ENCODE data around the gene CAMK2D.

DNA sequence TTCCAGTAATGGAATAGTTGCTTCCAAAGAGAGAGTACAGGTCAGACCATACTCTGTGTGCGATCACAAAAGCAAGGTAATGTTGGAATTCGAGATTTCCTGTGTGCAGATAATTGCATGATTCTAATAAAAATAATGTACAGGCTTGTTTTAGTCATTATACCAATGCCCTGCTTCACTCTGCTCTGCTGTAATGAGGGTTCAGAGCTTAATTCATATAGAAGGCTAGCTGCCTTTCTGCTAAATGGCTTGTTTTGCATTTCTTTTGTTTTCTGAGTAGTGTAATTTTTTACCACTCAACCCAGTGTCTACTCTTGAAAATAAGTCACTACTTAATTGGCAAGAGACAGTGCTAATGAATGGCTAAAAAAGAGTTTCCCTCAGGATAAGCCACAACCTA lies 236.0 kb downstream of the CAMK2D start:
- TF ChIP-seq CTCF (conservative IDR thresholded peaks at IDR 0.05; ENCODE audit: low read depth in 2 of 2) (no peak), POLR2AphosphoS5 (IDR thresholded peaks at IDR 0.05; ENCODE audit: low read depth) (no peak), EZH2phosphoT487 (IDR thresholded peaks at IDR 0.05; ENCODE audit: unreplicated experiment) (no peak), CREB1 (CRISPR knock-in tag; IDR thresholded peaks at IDR 0.05; ENCODE audit: low read depth) (no peak), EZH2 (IDR thresholded peaks at IDR 0.05; ENCODE audit: low read depth, unreplicated experiment) (no peak), ZNF114 (CRISPR knock-in tag; IDR thresholded peaks at IDR 0.05) (no peak), ETS1 (IDR thresholded peaks at IDR 0.05) (no peak)
- TF ChIP-seq, protein P1, sequence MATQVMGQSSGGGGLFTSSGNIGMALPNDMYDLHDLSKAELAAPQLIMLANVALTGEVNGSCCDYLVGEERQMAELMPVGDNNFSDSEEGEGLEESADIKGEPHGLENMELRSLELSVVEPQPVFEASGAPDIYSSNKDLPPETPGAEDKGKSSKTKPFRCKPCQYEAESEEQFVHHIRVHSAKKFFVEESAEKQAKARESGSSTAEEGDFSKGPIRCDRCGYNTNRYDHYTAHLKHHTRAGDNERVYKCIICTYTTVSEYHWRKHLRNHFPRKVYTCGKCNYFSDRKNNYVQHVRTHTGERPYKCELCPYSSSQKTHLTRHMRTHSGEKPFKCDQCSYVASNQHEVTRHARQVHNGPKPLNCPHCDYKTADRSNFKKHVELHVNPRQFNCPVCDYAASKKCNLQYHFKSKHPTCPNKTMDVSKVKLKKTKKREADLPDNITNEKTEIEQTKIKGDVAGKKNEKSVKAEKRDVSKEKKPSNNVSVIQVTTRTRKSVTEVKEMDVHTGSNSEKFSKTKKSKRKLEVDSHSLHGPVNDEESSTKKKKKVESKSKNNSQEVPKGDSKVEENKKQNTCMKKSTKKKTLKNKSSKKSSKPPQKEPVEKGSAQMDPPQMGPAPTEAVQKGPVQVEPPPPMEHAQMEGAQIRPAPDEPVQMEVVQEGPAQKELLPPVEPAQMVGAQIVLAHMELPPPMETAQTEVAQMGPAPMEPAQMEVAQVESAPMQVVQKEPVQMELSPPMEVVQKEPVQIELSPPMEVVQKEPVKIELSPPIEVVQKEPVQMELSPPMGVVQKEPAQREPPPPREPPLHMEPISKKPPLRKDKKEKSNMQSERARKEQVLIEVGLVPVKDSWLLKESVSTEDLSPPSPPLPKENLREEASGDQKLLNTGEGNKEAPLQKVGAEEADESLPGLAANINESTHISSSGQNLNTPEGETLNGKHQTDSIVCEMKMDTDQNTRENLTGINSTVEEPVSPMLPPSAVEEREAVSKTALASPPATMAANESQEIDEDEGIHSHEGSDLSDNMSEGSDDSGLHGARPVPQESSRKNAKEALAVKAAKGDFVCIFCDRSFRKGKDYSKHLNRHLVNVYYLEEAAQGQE (IDR thresholded peaks at IDR 0.05; ENCODE audit: unreplicated experiment), result no peak
